Measurements from ENCODE around the gene OTOP3. TPM values are rescaled to one million over a fixed set of nuclear protein-coding genes. Genes with fewer than 3 reads are reported as not detected.

Gene OTOP3
- total RNA-seq, 2 donors from 2014 or later = not detected

DNA sequence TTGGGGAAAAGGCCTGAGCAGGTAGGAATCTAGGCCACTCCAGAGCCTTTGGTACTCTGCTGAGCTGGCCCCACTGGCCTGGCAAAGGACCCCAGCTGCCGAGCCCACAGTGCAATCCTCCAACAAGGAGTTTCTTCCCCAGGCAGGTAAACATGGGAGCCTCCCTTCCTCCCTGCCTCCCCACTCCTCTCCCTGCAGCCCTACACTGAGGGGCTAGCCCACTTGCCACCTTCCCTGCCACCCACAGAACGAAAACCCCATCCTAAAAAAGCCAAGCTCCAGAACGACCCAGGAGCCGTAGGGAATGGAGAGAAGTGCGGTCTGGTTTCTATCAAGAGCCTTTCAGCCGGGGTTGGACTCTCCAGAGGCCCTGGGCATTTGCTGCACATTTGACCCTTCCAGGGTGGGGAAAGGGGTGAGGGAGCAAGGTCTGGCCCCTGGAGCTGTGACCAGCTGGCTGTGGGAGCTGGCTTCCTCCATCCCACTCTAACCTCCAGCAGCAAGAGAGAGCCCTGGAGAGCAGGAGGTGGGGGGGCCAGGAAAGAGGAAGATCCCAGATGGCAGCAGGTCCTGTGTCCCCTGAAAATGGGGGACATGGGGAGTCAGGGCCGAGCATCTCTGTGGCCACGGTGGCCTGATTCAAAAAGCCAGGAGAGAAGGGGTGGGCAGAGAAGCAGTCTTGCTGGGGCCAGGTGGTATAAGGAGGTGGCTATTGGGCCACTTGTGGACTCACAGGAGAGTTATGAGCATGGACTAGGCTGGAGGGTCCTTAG lies 35.6 kb downstream of the OTOP3 start:
- Histone ChIP-seq H3K27ac (peak overlapping the region; percentile 40 to 53), H3K36me3 (no peaks in the 10 kb centered on the region), H3K4me1 (peaks cover 0 to 18% of the 10 kb centered on the region in 2 donors), H3K4me3 (peak overlapping the region; percentile 61 to 66), H3K9me3 (no peaks in the 10 kb centered on the region), H3K27me3 (no peaks in the 10 kb centered on the region)
- TF ChIP-seq CTCF (IDR thresholded peaks at IDR 0.05) = no peak
- no peak for DNase-seq (ENCODE audit: low spot score)

DNA sequence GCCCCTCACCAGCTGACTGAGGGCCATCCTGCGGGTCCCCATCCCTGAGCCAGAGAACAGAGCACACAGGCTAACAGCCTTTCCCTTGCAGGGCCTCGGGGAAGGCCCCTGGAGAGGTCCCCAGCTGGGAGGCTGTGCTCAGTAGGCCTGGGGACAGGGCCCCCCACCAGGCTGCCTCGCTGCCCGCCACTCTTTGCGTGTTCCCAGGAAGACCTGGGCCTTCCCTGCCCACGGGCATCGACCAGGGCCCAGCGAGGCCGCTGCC lies 36.1 kb downstream of the OTOP3 start:
- Histone ChIP-seq H3K4me1 (peaks cover 0 to 18% of the 10 kb centered on the region in 2 donors), H3K4me3 (peak overlapping the region; percentile 61 to 66), H3K27ac (peak overlapping the region; percentile 40 to 53), H3K9me3 (no peaks in the 10 kb centered on the region), H3K36me3 (no peaks in the 10 kb centered on the region), H3K27me3 (no peaks in the 10 kb centered on the region)
- no peak for DNase-seq (ENCODE audit: low spot score)
- no peak for TF ChIP-seq CTCF (IDR thresholded peaks at IDR 0.05)

DNA sequence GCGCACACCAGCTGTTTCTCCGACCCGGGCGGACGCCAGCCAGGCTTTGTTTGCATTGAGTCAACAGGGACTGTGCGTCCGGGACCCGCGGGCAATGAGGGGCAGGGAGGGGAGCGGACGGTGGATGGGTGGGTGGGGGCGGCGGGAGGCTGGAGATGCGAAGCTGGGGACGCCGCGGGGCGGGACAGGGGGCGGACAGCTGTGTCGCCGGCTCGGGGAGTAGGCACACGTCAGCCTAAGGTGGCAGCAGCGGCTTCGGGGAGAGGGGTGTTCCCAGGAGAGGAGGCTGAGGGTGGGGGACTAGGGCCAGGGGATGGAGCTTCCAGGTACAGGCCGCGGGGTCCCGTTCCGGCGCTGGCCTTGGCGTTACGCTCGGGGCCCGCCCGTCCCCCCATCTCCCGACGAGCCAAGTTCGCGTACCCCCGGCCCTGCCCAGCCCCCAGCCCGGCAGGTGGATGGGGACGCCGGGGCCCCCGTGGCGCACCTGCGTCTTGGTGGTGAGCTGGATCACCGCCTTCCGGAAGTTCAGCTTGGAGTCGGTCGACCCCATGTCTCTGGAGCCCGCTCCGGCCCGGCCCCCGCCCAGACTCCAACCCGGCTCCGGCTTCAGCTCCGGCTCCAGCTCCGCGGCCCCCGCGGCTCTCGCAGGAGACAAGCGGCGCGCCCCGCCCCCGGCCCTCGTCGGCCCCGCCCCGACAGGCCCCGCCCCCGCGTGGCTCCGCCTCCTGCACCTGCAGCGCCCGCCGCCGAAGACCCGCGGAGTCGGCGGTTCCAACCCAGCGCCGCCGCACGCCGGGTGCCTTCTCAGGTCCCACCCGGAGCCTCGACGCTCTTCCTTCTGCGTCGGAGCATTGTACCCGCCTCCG lies 36.6 kb downstream of the OTOP3 start, which contains the start of gene HID1:
HID1 (minus strand) TSS at position 653 of the 866 bp plus-strand sequence; CDS start at position 550, 103 bp downstream.
- DNase-seq (ENCODE audit: low spot score) = no peak
- peak within 1 kb of the TSS; percentile 40 to 53 for H3K27ac ChIP-seq

GRCh38 chr17:74972973-74973328 lies 37.3 kb downstream of the OTOP3 start:
- Histone ChIP-seq H3K36me3 (no peaks in the 10 kb centered on the region), H3K27me3 (no peaks in the 10 kb centered on the region), H3K9me3 (no peaks in the 10 kb centered on the region), H3K4me3 (peak overlapping the region; percentile 61 to 66), H3K4me1 (peaks cover 0 to 18% of the 10 kb centered on the region in 2 donors), H3K27ac (no peak overlapping the region)
- DNase-seq (ENCODE audit: low spot score) = no peak
- no peak for TF ChIP-seq CTCF (IDR thresholded peaks at IDR 0.05)

More for the DNA sequence above, 36.6 kb downstream of the OTOP3 start, which contains the start of gene HID1:
- peaks cover 0 to 18% of the 10 kb centered on the region in 2 donors for H3K4me1 ChIP-seq
- peak within 1 kb of the TSS; percentile 61 to 66 for H3K4me3 ChIP-seq
- H3K9me3 ChIP-seq = no peaks in the 10 kb centered on the region
- TF ChIP-seq CTCF (IDR thresholded peaks at IDR 0.05) = no peak
- no peaks in the 10 kb centered on the region for H3K27me3 ChIP-seq
- H3K36me3 ChIP-seq = no peaks in the 10 kb centered on the region

- DNase-seq (ENCODE audit: low spot score) = no peak
- Histone ChIP-seq H3K4me1 (peaks cover 0 to 18% of the 10 kb centered on the region in 2 donors), H3K4me3 (no peak overlapping the region), H3K27ac (no peak overlapping the region), H3K27me3 (no peaks in the 10 kb centered on the region), H3K9me3 (no peaks in the 10 kb centered on the region), H3K36me3 (no peaks in the 10 kb centered on the region)
- no peak for TF ChIP-seq CTCF (IDR thresholded peaks at IDR 0.05)
Measured at GRCh38 chr17:74975943-74976342, 40.2 kb downstream of the OTOP3 start.
